HG03095 (cell line): ENCODE measurements around the gene EIF2S2.

ENCODE experiments used
- ATAC-seq: cut with Tn5 transposase; IDR thresholded peaks from one replicate; pipeline ENCODE4 v1.9.1; 2021; ENCODE audit warnings: moderate library complexity; ENCODE audit not compliant: unreplicated experiment

Gene EIF2S2

DNA sequence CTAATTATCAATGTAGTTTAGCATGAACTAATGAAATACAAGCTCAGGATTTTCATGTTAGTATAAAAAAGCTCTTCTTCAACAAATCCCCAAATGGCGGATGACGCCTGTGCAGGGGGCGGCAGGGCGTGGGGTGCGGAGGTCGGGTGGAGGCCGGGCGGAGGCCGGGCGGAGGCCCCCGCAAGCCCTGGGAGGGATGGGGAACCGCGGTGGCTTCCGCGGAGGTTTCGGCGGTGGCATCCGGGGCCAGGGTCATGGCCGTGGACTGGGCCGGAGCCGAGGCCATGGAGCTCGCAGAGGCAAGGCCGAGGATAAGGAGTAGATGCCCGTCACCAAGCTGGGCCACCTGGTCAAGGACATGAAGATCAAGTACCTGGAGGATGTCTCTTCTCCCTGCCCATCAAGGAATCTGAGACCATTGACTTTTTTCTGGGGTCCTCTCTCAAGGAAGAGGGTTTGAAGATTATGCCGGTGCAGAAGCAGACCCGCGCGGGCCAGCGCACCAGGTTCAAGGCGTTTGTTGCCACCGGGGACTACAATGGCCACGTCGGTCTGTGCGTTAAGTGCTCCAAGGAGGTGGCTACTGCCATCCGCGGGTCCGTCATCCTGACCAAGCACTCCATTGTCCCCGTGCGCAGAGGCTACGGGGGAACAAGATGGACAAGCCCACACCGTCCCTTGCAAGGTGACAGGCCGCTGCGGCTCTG, 10.4 kb upstream of the EIF2S2 start:
- ATAC-seq = no peak

DNA sequence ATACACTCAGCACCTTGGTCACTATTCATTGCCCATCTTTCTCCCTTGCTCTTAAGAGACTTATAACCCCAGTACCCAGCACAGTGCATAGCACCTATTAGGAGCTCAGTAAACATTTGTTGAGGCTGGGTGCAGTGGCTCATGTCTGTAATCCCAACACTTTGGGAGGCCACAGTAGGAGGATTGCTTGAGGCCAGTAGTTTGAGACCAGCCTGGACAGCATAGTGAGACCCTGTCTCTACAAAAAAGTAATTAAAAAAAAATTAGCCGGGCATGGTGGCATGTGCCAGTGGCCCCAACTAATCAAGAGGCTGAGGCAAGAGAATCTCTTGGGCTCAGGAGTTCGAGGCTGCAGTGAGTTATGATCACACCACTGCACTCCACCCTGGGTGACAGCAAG, 8.2 kb upstream of the EIF2S2 start:
- no peak for ATAC-seq

DNA sequence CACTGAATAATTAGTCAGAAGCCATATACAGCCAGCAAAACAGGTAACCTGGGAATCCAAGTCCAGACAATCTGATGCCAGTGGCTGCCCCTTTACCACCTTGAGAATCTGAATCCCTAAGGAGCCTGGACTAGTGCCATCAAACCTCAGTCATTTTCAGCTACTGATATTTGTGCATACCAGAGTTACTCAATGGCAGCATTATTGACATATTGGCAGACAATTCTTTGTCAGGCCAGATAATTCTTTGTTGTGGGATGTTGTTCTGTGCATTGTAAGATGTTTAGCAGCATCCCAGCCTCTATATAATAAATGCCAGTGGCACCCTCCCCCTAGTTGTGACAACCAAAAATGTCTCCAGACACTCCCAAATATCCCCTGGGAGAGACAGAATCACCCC, 3.2 kb upstream of the EIF2S2 start:
- ATAC-seq = no peak

DNA sequence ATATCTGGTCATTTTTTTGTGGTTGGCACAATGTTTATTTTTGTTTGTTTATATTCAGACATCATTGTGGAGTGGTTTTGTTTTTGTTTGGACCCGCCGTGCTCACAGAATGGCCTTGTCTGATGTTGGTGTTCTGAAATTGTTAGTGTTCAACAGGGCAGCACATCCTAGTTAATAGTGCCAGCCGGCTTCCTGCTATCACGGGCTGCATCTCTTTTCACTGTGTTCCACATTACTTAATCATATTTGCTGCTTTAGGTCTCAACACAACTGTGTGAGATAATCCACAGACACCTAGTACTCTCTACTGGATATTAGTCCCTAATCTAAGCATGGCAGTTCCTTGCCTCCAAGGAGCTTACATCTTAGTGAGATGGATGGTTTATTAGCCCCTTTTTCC, 2.8 kb upstream of the EIF2S2 start:
- no peak for ATAC-seq

DNA sequence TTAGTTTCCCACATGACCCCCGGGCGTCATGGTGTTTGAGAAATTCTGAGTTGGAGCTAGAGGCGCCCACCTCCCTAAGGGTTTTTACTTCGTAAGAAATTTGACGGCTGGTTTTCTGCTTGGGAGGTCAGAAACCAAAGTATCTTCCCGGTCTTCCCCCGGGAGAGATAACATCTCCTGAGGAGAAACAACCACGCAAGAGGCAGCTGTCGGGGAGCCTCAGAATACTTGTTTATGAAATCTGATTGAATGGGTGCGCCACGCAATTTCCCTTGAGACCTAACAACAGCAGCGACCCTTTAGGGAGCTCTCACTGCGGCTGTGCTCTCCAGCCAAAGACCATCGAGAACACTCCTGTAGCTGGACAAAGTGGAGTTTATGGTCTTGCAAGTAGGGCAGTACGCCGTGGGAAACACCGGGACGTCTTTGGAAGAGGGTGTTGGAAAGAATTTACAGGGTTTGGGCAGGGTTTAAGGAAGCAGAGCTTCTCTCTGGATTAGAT, 608 bp upstream of the EIF2S2 start:
- no peak for ATAC-seq

DNA sequence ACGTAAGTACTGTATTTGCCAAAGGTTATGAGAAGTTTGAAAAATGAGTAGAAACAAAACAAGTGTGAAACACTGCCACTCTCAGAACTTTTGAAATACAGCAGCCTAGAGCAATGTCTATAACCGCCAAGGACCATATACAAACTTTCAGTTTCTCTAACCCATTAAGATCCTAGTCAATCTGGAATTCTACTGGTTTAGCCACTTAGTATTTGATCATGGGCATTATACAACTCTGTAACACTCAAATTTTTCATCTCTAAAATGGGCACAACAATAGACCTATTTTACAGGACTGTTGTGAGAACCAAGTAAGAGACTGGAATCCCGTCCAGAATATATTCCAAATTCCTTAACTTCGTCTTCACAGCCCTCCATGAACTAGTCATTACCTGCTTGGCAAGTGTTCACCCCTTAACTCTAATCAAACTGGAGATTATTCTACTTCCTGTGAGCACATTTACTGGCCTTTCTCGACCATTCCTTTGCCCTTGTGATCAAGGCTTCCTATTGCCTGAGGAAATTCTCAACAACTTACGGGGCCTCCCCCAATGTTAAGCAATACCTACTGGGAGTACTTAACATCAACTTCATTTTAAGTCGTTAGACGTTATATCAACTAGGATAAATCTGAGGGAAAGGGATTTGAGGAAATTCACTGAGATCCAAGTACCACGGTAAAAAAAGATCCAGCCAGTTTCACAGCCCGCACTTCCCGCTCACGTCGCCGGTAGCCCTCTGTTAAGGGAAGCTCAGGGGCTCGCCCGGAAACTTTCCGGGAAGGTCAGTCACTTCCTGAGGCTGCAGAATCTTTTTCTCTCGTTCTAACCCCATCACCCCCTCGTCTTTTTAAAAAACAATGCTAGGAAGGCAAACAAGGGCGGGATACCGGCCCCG, 1.1 kb downstream of the EIF2S2 start:
- no peak for ATAC-seq

DNA sequence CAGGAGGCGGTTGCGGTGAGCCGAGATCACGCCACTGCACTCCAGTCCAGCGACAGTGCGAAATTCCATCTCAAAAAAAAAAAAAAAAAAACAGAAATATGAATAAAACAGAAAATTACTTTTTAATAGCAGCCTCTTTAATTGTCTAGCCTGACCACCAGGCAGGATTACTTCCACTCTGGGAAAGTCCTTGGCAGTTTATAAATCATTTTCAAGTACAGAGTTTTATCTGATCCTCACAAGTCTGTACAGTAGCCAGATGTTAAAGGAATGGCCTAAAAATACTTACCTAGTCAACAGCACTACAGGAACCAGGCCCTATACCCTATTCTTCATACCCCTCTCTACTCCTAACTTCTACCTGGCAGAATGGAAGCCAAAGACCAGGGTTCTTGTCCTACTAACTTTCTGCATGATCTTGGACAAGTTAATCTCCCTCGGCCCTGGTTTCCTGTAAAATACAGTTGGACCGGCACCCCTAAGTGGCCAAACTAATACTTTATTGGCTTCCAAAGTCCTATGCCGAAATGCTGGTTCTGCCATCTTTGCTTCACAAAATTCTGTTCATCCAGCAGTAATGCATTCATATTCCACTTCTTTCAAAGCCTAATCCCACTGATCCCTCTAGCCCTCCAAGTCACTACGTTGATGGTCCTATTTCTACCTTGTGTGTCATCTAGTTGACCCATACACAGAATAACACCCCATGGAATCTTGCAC, 1.9 kb downstream of the EIF2S2 start:
- ATAC-seq = no peak

DNA sequence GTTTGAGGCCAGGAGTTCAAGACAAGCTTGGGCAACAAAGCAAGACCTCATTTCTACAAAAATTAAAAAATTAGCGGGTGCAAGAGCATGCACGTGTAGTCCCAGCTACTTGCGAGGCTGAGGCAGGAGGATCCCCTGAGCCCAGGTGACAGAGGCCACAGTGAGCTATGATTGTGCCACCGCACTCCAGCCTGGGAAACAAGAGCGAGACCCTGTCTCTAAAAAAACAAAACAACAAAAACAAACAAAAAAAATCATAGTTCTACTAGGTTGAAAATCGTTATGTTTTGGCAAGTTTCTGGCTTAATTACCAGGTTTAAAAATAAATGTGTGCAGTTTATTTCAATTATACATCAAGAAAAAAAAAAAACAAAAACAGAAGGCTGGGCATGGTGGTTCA, 2.6 kb downstream of the EIF2S2 start:
- ATAC-seq = no peak

DNA sequence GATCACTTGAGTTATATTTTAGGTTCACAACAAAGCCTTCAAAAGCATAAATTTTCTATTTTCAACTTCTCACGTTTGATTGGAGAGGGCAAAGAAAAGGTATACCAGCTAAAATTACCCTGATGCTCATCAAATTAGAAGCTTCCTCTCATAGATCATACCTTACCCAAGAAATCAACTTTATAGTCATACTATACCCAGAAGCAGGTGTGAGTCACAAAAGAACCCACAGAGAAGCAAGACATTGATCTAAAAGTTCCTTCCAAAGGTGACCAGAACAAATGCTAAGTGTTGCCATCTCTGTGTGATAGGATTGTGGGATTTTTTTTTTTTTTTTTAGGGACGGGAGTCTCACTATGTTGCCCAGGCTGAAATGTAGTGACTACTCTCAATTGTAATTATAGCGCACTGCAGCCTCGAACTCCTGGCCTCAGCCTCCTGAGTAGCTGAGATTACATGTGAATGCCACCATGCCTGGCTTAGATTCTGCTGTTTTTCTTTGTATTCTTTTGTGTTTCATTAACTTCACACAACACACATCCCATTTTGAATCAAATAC, 3.3 kb downstream of the EIF2S2 start:
- no peak for ATAC-seq

DNA sequence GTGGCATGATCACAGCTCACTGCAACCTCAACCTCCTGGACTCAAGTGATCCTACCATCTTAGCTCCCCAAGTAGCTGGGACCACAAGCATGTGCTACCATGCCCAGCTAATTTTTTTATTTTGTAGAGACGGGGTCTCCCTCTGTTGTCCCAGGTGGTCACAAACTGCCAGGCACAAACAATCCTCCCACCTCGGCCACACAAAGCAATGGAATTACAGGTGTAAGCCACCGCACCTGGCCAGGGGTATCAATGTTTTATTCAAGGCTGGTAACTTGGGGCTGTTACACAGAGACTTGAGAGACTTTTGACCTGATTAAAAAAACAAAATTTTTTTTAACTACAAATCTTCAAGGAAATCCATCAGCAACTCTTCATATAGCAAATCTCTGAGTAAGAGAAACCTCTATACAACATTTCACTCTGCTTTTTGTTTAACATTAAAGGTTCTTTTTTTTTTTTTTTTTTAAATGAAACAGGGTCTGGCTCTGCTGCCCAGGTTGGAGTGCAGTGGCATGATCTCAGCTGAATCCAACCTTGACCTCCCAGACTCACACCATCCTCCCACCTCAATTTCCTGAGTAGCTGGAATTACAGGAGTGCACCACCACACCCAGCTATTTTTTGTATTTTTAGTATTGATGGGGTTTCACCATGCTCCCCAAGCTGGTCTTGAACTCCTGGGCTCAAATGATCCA, 5.9 kb downstream of the EIF2S2 start:
- no peak for ATAC-seq

DNA sequence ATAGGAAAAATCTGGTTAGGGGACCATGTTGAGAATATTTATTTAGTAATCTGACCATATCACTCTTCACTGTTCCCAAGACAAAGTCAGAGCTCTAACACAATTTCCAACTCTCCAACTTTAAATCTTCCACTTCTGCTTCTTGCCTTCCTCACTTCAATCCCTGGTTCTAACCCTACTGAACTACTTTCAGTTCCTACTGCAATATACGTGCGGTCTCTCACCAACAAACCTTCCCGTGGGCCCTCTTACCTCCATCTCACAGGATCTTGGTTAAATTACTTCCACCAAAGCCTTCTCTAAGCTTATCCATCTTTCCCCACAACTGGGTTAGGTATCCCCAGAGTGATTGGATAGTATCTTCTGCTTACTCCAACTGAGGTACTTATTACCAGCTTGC, 8.0 kb downstream of the EIF2S2 start:
- ATAC-seq = no peak

DNA sequence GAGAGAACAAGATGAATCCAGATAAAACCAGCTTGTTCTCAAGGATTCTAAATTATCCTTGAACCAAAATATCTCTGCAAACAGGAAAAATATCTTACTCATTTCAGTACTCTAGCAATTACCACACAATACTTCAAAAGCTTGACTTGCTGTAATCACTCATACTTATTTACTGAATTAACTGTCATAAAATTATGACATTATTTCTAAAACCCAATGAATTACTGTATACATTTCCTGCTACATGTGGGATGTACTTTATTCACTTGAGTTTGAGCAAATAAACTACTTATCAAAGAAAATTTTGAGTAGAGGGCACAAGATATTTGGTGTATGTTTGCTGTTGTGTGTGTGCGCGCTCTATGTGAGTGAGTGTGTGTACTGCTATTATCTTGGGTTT, 9.7 kb downstream of the EIF2S2 start:
- no peak for ATAC-seq

DNA sequence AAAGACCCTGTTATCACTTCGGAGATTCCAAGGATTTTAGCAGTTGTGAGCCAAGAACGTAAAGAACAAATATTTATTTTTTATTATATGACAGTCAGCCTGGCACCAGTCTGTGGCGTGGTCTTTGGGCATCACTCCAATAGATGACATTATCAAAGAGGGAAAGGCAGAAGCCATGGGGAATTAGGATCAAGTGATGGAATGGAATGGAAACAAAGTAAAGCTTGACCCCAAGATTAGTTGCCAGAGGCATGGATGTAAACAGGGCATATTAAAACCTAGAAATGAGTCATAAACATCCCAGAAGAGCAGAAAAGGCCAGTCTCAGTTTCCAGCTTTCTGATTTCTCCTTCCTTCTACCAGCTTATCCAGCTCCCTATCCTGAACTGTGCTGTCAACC, 11.5 kb downstream of the EIF2S2 start:
- no peak for ATAC-seq

DNA sequence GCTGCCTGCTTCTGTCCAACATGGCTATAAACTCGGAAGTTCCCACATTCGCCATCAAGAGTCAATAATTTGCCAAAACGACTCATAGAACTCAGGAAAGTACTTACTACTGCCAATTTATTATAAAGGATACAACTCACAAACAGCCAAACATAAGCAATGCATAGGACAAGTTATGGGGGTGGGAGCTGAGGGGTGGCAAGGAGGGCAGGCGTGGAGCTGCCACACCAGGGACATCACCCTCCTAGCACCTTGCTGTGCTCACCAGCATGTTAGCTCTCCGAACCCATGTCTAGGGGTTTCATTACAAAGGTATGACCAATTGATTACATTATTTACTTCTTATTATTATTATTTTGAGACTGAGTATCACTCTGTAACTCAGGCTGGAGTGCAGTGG, 12.4 kb downstream of the EIF2S2 start:
- no peak for ATAC-seq

DNA sequence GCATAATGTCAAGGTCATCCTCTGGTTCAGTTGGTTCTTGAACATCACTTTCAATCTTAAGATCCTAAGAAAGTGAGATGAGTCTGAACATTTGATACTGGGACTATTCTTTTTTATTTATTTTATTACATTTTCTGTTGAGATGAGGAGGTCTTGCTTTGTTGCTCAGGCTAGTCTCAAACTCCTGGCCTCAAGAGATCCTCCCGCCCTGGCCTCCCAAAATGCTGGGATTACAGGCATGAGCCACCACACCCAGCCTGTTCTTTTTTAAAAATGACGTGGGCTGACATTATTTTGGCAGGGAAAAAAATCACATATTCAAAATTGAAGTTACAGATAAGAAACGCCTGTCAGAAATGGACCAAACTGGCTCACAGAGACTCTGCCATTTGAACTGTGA, 13.5 kb downstream of the EIF2S2 start:
- no peak for ATAC-seq

DNA sequence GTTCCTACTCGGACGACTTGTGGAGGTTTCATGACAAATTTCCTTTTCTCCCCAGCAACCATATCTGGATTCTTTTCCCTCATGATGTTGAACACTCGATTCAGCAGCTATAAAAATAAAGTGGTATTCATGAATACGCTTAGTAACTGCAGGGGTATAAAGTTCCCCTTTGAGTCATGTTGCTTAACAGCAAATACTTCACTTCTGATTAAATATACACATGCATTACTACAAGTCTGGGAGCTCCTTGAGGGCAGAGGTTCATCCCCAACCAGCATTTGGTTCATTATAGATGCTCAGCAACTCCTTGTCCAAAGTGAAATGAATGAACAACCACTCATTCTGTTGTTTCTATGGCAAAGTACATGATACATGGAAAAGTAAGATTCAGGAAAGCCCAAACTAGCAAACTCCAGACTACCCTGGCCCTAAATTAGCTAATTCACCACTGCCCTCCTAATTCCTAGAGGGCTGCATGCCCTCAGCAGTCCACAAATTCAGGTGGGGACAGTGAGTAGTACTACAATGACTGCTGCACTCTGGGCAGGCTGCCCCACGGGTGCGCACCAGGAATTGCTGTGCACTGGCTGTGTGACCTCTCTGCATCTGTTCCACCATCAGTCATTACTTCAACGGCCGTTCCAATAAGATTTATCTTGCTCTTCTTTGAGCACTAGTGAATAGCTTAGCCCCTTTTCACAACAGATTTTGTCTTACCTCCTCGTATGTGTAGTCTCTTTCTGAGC, 15.2 kb downstream of the EIF2S2 start:
- no peak for ATAC-seq

DNA sequence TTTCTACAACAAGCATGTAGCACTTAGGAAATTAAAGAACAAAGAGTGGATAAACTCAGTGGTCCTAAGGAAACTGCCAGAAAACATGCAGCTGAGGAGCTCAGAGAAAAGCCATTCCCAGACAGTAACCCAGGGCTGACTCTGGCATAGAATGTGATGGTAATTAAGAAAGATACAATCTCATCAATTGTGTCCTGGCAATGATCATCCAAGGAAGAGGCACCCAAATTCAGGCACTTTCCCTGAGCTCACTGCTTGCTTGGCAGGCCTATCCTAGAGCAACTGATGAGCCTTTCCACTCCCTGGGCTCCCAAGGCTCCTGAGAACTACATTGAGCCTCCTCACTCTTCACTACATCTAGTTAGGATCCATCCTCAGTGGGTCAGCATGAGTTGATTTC, 16.2 kb downstream of the EIF2S2 start:
- no peak for ATAC-seq

DNA sequence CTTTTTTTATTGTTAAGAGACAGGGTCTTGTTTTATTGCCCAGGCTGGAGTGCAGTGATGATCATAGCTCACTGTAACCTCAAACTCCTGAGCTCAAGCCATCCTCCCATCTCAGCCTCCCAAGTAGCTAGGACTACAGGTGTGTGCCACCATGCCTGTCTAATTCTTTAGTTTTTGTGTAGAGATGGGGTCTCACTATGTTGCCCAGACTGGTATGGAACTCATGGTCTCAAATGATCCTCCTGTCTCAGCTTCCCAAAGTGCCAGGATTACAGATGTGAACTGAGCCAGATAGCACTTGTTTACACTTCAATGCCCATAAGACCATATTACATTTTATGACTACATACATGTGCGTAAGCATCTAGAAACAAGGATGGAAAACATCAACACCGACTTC, 18.1 kb downstream of the EIF2S2 start:
- ATAC-seq = no peak

DNA sequence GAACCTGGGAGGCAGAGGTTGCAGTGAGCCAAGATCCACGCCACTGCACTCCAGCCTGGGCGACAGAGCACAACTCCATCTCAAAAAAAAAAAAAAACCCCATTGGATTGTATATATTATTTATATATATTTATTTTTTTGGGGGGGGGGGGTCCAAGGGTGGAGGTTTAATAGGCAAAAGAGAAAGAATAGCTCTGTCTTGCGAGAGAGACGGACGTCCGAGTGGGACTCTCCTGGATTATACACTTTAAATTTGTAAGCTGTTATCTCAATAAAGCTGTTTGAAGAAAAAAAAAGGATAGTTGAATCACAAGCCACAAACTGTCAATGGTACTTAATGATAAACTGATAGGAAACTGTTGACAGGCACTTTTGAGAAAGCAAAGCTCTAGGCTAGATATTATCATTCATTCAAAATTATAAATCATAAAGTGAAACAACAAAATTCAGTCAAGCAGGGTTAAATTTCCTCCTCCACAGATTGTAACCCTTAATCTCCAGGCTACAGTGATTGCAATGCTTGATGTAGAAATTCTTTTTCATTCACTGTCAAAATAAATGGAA, 20.3 kb downstream of the EIF2S2 start:
- no peak for ATAC-seq

DNA sequence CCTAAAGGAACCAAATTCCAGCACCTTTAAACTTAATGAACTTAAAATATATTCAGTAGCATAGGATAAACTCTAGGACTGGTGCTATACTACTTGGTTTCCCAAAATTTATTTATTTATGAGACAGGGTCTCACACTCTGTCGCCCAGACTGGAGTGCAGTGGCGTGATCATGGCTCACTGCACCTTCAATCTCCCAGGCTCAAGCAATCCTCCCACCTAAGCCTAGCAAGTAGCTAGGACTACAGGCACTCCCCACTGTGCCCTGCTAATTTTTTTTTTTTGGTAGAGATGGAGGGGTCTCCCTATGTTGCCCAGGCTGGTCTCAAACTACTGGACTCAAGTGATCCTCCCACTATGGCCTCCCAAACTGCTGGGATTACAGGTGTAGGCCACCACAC, 21.4 kb downstream of the EIF2S2 start:
- no peak for ATAC-seq
